SH-SY5Y (cell line): ENCODE data around the gene CLEC14A.

Experiments
- GATA2 ChIP-seq: IDR thresholded peaks from 2 replicates; pipeline ENCODE4 v1.6.1; 2011; ENCODE audit warnings: mild to moderate bottlenecking, low read depth, low read length
- GATA3 ChIP-seq: IDR thresholded peaks from 2 replicates; pipeline ENCODE4 v1.6.1; 2011; ENCODE audit warnings: low read depth, mild to moderate bottlenecking, low read length, moderate library complexity

GRCh38 chr14:38208618-38209562, 47.0 kb downstream of the CLEC14A start:
- no peak for TF ChIP-seq GATA3
- no peak for TF ChIP-seq GATA2
